DOHH2 (cell line): ENCODE measurements around the gene CAMTA1.

Source experiments
- H3F3A ChIP-seq: fragments of 200-600 bp; sonication (generic), shearing (Covaris generic); 2 replicates; pipeline ENCODE4 v1.6.0; 2016; ENCODE audit warnings: antibody characterized with exemption, mild to moderate bottlenecking; ENCODE audit not compliant: control insufficient read depth, insufficient read depth
- H3K27ac ChIP-seq: fragments of 200-600 bp; sonication (generic); 2 replicates; pipeline ENCODE4 v1.5.1; 2014; ENCODE audit warnings: low read depth, mild to moderate bottlenecking, low read length, moderate library complexity
- H3K27me3 ChIP-seq: fragments of 200-600 bp; sonication (generic); 2 replicates; pipeline ENCODE4 v1.6.1; 2014; ENCODE audit warnings: mild to moderate bottlenecking, low read length, mixed read lengths; ENCODE audit not compliant: control insufficient read depth
- H3K36me3 ChIP-seq: fragments of 200-600 bp; sonication (generic); 2 replicates; pipeline ENCODE4 v1.6.1; 2014; ENCODE audit warnings: mild to moderate bottlenecking, low read length, moderate library complexity, mixed read lengths; ENCODE audit not compliant: control insufficient read depth
- H3K4me1 ChIP-seq: fragments of 200-600 bp; sonication (generic); 2 replicates; pipeline ENCODE4 v1.6.1; 2014; ENCODE audit warnings: mild to moderate bottlenecking, low read length, mixed read lengths; ENCODE audit not compliant: control insufficient read depth
- H3K4me2 ChIP-seq: fragments of 200-600 bp; sonication (generic); 2 replicates; pipeline ENCODE4 v1.6.0; 2014; ENCODE audit warnings: mild to moderate bottlenecking, low read length, moderate library complexity
- H3K4me3 ChIP-seq: fragments of 200-600 bp; sonication (generic); 2 replicates; pipeline ENCODE4 v1.5.1; 2014; ENCODE audit warnings: mild to moderate bottlenecking, low read length, mixed read lengths
- H3K79me2 ChIP-seq: fragments of 200-600 bp; sonication (generic); 2 replicates; pipeline ENCODE4 v1.6.1; 2014; ENCODE audit warnings: mild to moderate bottlenecking, low read length, mixed read lengths; ENCODE audit not compliant: control insufficient read depth
- H3K9me2 ChIP-seq: fragments of 200-600 bp; sonication (generic); replicated peaks from 2 replicates; pipeline ENCODE4 v1.6.1; 2014; ENCODE audit warnings: mild to moderate bottlenecking, low read length, mixed read lengths; ENCODE audit not compliant: control insufficient read depth
- H3K9me3 ChIP-seq: fragments of 200-600 bp; sonication (generic); 2 replicates; pipeline ENCODE4 v1.6.1; 2014; ENCODE audit warnings: antibody characterized with exemption, low read length, mixed read lengths; ENCODE audit not compliant: control insufficient read depth, insufficient read depth
- H4K20me1 ChIP-seq: fragments of 200-600 bp; sonication (generic); 2 replicates; pipeline ENCODE4 v1.6.0; 2014; ENCODE audit warnings: low read depth, mild to moderate bottlenecking, antibody characterized with exemption, low read length, moderate library complexity; ENCODE audit not compliant: control insufficient read depth, insufficient read depth
- EZH2phosphoT487 ChIP-seq: fragments of 200-600 bp; sonication (generic); IDR thresholded peaks from 2 replicates; pipeline ENCODE4 v1.6.1; 2017; ENCODE audit warnings: borderline replicate concordance, mild to moderate bottlenecking, antibody characterized with exemption, low read length, moderate library complexity, mixed read lengths
- TF ChIP-seq, protein P1 (sequence below): fragments of 200-600 bp; sonication (generic); IDR thresholded peaks from one replicate; pipeline ENCODE4 v1.5.1; 2014; ENCODE audit warnings: antibody characterized with exemption, mild to moderate bottlenecking, low read depth, low read length; ENCODE audit not compliant: poor library complexity, severe bottlenecking

The CAMTA1 gene

DNA sequence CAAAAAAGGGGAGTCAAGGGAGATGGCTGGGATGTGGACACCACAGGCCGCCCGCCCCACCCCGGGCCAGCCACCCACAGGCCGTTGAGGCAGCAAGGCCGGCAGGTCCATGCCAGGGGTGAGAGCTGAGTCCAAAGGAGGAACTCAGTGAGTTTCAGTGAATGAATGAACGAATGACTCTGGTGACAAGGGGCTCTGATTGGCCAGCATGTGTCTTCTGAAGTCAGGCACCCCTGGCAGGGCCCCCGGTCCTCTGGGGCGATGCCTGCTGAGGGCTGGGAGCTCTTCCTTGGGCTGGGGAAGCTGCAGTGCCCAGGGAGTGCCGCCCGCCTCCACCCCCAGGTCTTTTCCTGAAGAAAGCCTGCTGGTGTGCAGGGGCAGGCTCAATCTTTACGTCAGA, 749.8 kb downstream of the CAMTA1 start:
- Histone ChIP-seq H3K36me3 (no peaks in the 10 kb centered on the region), H3K4me1 (no peaks in the 10 kb centered on the region), H3K9me2 (no peaks in the 10 kb centered on the region), H3K4me2 (no peak overlapping the region), H3K4me3 (no peak overlapping the region), H3K27ac (no peak overlapping the region), H3K9me3 (no peaks in the 10 kb centered on the region), H3K27me3 (no peaks in the 10 kb centered on the region), H3K79me2 (no peaks in the 10 kb centered on the region), H4K20me1 (no peaks in the 10 kb centered on the region), H3F3A (no peaks in the 10 kb centered on the region)
- TF ChIP-seq EZH2phosphoT487: no peak
- TF ChIP-seq, protein P1, sequence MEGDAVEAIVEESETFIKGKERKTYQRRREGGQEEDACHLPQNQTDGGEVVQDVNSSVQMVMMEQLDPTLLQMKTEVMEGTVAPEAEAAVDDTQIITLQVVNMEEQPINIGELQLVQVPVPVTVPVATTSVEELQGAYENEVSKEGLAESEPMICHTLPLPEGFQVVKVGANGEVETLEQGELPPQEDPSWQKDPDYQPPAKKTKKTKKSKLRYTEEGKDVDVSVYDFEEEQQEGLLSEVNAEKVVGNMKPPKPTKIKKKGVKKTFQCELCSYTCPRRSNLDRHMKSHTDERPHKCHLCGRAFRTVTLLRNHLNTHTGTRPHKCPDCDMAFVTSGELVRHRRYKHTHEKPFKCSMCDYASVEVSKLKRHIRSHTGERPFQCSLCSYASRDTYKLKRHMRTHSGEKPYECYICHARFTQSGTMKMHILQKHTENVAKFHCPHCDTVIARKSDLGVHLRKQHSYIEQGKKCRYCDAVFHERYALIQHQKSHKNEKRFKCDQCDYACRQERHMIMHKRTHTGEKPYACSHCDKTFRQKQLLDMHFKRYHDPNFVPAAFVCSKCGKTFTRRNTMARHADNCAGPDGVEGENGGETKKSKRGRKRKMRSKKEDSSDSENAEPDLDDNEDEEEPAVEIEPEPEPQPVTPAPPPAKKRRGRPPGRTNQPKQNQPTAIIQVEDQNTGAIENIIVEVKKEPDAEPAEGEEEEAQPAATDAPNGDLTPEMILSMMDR: no peak

DNA sequence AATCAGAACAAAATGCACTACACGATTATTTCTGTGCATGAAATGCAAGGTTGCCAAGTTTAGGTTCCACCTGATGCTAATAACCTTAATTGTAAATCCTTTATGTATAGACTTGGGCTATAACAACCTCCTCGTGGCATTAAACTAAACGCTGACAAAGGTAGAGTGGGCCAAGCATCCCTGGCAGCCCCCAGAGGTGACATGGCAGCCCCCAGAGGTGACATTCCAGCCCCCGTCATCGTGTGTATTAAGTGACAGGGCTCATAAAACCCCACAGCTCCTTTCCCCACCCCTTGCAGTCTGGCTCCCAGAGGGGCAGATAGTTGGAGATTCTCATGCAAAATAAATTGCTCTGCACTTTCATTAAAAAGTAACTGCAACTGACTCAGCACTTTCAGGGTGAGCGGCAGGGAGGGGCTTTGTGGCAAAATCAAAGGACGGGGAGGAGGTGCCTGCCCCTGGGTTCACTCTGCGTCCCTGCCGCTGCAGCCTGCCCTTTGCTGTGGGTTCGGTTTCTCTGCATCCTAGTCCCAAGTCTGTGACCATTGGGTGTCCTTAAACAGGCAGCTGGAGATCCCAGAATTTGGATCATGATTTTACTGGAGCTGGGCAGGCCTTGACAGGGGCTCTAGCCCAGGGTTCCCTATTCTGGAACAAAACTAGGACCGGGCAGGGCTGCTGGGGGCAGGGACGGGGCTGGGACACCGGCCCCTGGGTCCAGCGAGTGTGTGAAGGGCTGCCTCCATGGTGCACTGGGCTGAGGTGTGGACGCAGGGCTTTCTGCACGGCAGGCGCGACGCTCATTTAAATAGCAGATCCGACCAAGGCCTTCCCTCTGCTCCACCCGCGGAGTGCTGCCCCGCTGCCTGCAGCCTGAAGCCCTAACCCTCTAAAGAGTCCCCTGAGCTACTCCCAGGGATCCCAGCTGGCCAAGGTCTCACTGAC, 751.0 kb downstream of the CAMTA1 start:
- Histone ChIP-seq H3K4me2 (no peak overlapping the region), H3K27me3 (no peaks in the 10 kb centered on the region), H3K27ac (no peak overlapping the region)

DNA sequence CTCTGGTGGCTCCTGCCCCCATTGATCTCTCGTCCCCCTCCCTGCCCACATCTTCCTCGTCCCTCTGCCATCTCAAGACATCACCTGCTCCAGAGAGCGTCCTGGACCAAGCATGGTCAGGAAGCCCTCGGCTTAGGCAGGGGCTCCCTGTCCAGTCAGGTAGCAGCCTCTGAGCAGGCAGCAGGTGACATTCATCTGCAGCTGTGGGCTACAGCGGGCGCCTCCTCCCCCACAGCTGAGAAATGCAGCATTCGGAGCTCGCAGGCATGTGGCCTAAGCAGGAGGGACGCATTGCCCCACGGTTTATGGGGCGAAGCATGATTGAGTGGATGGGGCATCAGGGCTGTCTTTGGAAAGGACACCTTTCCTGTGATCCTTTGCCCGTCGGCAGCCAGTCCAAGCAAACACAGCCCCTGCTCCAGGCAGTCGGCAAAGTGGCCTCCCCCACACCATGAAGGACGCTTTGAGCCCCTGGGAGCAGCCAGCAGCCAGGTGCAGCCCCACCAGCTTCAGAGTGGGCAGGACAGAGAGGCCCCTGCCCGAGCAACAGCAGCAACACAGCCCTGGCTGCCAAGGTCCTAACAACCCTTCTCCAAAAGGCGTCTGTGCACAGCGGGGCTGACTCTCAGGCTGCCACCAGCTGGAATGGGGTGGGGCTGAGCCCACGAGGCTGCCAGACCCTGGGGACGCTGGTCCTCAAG, 751.8 kb downstream of the CAMTA1 start:
- Histone ChIP-seq H3K27ac (no peak overlapping the region), H4K20me1 (no peaks in the 10 kb centered on the region), H3K4me2 (no peak overlapping the region), H3K79me2 (no peaks in the 10 kb centered on the region), H3K36me3 (no peaks in the 10 kb centered on the region), H3K9me3 (no peaks in the 10 kb centered on the region), H3K9me2 (no peaks in the 10 kb centered on the region), H3K4me1 (no peaks in the 10 kb centered on the region), H3K27me3 (no peaks in the 10 kb centered on the region), H3F3A (no peaks in the 10 kb centered on the region), H3K4me3 (no peak overlapping the region)
- TF ChIP-seq, protein P1: no peak
- TF ChIP-seq EZH2phosphoT487: no peak

More for the DNA sequence above, 751.0 kb downstream of the CAMTA1 start:
- no peaks in the 10 kb centered on the region for H3K79me2 ChIP-seq
- no peak for TF ChIP-seq EZH2phosphoT487
- TF ChIP-seq, protein P1: no peak
- H3K4me1 ChIP-seq: no peaks in the 10 kb centered on the region
- H4K20me1 ChIP-seq: no peaks in the 10 kb centered on the region
- H3F3A ChIP-seq: no peaks in the 10 kb centered on the region
- H3K4me3 ChIP-seq: no peak overlapping the region
- H3K36me3 ChIP-seq: no peaks in the 10 kb centered on the region
- H3K9me3 ChIP-seq: no peaks in the 10 kb centered on the region
- H3K9me2 ChIP-seq: no peaks in the 10 kb centered on the region
